Pancreas (tissue), 10 donors: ENCODE results near the gene EFCAB13. TPM values are rescaled to one million over a fixed set of nuclear protein-coding genes. Genes with fewer than 3 reads are reported as not detected.

Experiments
- ATAC-seq, 4 donors: fragments of 200-7000 bp; cut with Tn5 transposase; one replicate each; pipeline versions ENCODE4 v1.8.0 to v1.9.1; 2020; ENCODE audit warnings: mild to moderate bottlenecking in 4 of 4, moderate library complexity in 4 of 4
- DNase-seq, 6 donors: peaks; one replicate each; pipeline ENCODE4 v3.0.0-alpha.2; 2020
- FAIRE-seq: peaks from 2 replicates; lab custom pipeline; 2012; peaks lifted over from hg19 to GRCh38; lab: Jason Lieb, UNC
- H3K27ac ChIP-seq, 4 donors: fragments of 200-600 bp; sonication (generic); 1 replicate in 3 of 4; 2 replicates in 1 of 4; pipeline versions ENCODE4 v1.5.0 to v1.8.0; 2020
- H3K27me3 ChIP-seq, 4 donors: fragments of 200-600 bp; one replicate each; pipeline ENCODE4 v1.8.0; 2021
- H3K36me3 ChIP-seq, 3 donors: fragments of 200-600 bp; sonication (generic) in 1 of 3; one replicate each; pipeline versions ENCODE4 v1.5.0 to v1.8.0; 2020 to 2021
- H3K4me1 ChIP-seq, 3 donors: fragments of 200-600 bp; one replicate each; pipeline ENCODE4 v1.8.0; 2021
- H3K4me3 ChIP-seq, 4 donors: fragments of 200-600 bp; sonication (generic) in 2 of 4; one replicate each; pipeline versions ENCODE4 v1.5.0 to v1.8.0; 2020 to 2021
- H3K9me3 ChIP-seq, 4 donors: fragments of 200-600 bp; one replicate each; pipeline ENCODE4 v1.8.0; 2021
- CTCF ChIP-seq, 4 donors: fragments of 200-600 bp; sonication (generic) in 3 of 4; IDR thresholded peaks; one replicate each; pipeline versions ENCODE4 v1.5.0 to v1.8.0; 2021; ENCODE audit warnings: antibody characterized with exemption in 4 of 4
- WGBS, 2 donors: extraction: QIAGEN DNeasy Blood & Tissue Kit; methylation state at CpG; one replicate each; pipeline ENCODE4 v1.1.7; 2013; 5-methylcytosine and 5-hydroxymethylcytosine counted together
- intact Hi-C, 3 donors: fragments of 100-400 bp; cut with DNase I; formaldehyde crosslinking; loops; one replicate each; pipeline versions ENCODE4 v1.11.1 to v1.14.2; 2022
- polyA plus RNA-seq, 2 donors: library from polyadenylated mRNA; stranded (reverse); fragments of 200-250 nt; gene quantifications; one replicate each; pipeline ENCODE4 v1.2.3, GENCODE V29; 2013
- total RNA-seq, 6 donors: library from RNA; stranded (reverse); fragmentation: NEBNext Ultra II Directional in 4 of 6; extraction: Animal tissue kit (Norgen Biotek cat#: 25700) in 4 of 6; gene quantifications; one replicate each; pipeline versions ENCODE4 v1.2.1 to v1.2.4, GENCODE V29; 2021 to 2023
- donor health status: healthy with polysubstance abuse.
- donor health status: DM: no; HTN: no; CAD: no; lungs with moderate emphysema.
- donor health status: DM: no; HTN: no; CAD: no.
- donor health status: control.
- donor health status: control.
- donor health status: Bipolar disorder and iron deficiency.
- donor health status: DM: yes; HTN: yes; CAD: no.
- donor health status: DM: no; HTN: no; CAD: no.
- donor health status: DM: no; HTN: no; CAD: no.
- donor health status: DM: yes; HTN: yes; CAD: no.

EFCAB13 gene
- total and polyA plus RNA-seq, 8 donors = 0.46 to 6.7 (median 1.9) TPM

- FAIRE-seq (no peak), ATAC-seq (no peak), DNase-seq (no peak)
- Histone ChIP-seq H3K36me3 (no peaks in the 10 kb centered on the region), H3K4me1 (no peaks in the 10 kb centered on the region), H3K27me3 (no peaks in the 10 kb centered on the region), H3K27ac (no peak overlapping the region), H3K4me3 (no peak overlapping the region), H3K9me3 (no peaks in the 10 kb centered on the region)
- 56 to 70% methylated on average over 2 of the region's 2 CpGs for WGBS, 2 donors
- TF ChIP-seq CTCF (IDR thresholded peaks at IDR 0.05) = no peak
- intact Hi-C loops = no loop called here
Measured at GRCh38 chr17:47287639-47288038, 36.1 kb upstream of the EFCAB13 start.

- Histone ChIP-seq H3K4me1 (no peaks in the 10 kb centered on the region), H3K36me3 (no peaks in the 10 kb centered on the region), H3K4me3 (no peak overlapping the region), H3K27me3 (no peaks in the 10 kb centered on the region), H3K27ac (no peak overlapping the region), H3K9me3 (no peaks in the 10 kb centered on the region)
- peak in 1 of 4 donors; percentile 28 for ATAC-seq
- 66 to 73% methylated on average over 6 of the region's 6 CpGs for WGBS, 2 donors
- FAIRE-seq = no peak
- TF ChIP-seq CTCF (IDR thresholded peaks at IDR 0.05) = no peak
- DNase-seq = no peak
- intact Hi-C loops = no loop called here
Measured at GRCh38 chr17:47288531-47289116, 35.1 kb upstream of the EFCAB13 start.

- FAIRE-seq = no peak
- no peaks in the 10 kb centered on the region for H3K27me3 ChIP-seq
- no peak for TF ChIP-seq CTCF (IDR thresholded peaks at IDR 0.05)
- H3K4me3 ChIP-seq = no peak overlapping the region
- DNase-seq = no peak
- ATAC-seq = no peak
- no peaks in the 10 kb centered on the region for H3K9me3 ChIP-seq
- no peaks in the 10 kb centered on the region for H3K36me3 ChIP-seq
- 85 to 86% methylated on average over 1 of the region's 1 CpG for WGBS, 2 donors
- intact Hi-C loops = no loop called here
- H3K4me1 ChIP-seq = no peaks in the 10 kb centered on the region
- no peak overlapping the region for H3K27ac ChIP-seq
Measured at GRCh38 chr17:47289302-47289701, 34.5 kb upstream of the EFCAB13 start.

- 69 to 70% methylated on average over 5 of the region's 5 CpGs for WGBS, 2 donors
- TF ChIP-seq CTCF (IDR thresholded peaks at IDR 0.05) = no peak
- no peak overlapping the region for H3K4me3 ChIP-seq
- ATAC-seq (no peak), DNase-seq (no peak), FAIRE-seq (no peak)
- no peaks in the 10 kb centered on the region for H3K27me3 ChIP-seq
- H3K9me3 ChIP-seq = no peaks in the 10 kb centered on the region
- intact Hi-C loops = loop anchor here in 1 of 3 donors (10.0 kb wide), 1 partner anchor 56 kb away; no protein-coding TSS in a partner anchor
- H3K4me1 ChIP-seq = no peaks in the 10 kb centered on the region
- no peak overlapping the region for H3K27ac ChIP-seq
- no peaks in the 10 kb centered on the region for H3K36me3 ChIP-seq
Measured at GRCh38 chr17:47290870-47291241, 32.9 kb upstream of the EFCAB13 start.

- FAIRE-seq = no peak
Measured at GRCh38 chr17:47291242-47291873, 32.4 kb upstream of the EFCAB13 start.

More at GRCh38 chr17:47291242-47291873, 32.4 kb upstream of the EFCAB13 start:
- intact Hi-C loops = loop anchor here in 1 of 3 donors (10.0 kb wide), 1 partner anchor 57 kb away; no protein-coding TSS in a partner anchor
- ATAC-seq (no peak), DNase-seq (no peak)
- 37 to 41% methylated on average over 8 of the region's 8 CpGs for WGBS, 2 donors
- Histone ChIP-seq H3K36me3 (no peaks in the 10 kb centered on the region), H3K9me3 (no peaks in the 10 kb centered on the region), H3K27ac (no peak overlapping the region), H3K4me3 (no peak overlapping the region), H3K4me1 (no peaks in the 10 kb centered on the region), H3K27me3 (no peaks in the 10 kb centered on the region)
- TF ChIP-seq CTCF (IDR thresholded peaks at IDR 0.05) = no peak
